Measurements from ENCODE around the gene OTUD3. TPM values are rescaled to one million over a fixed set of nuclear protein-coding genes. Genes with fewer than 3 reads are reported as not detected.
"Not testable (repeated sequence)": the region's sequence is repeated elsewhere in the genome, so short reads cannot be mapped to it uniquely, and the experiment has no call there.

The OTUD3 gene
- total RNA-seq, 1 donor from 2014 or later: 4.2 TPM

GRCh38 chr1:19923137-19923952 lies 41.1 kb downstream of the OTUD3 start, which contains the start of gene PLA2G2E:
PLA2G2E (minus strand) TSS chr1:19923617; CDS start chr1:19923559, 58 bp downstream.
- H3K4me3 ChIP-seq (ENCODE audit: low read length in 3 of 3): no peak within 1 kb of the TSS
- no peaks in the 10 kb centered on the region for H3K9me3 ChIP-seq (ENCODE audit: control insufficient read depth in 3 of 3, low read length in 3 of 3)
- H3K4me1 ChIP-seq (ENCODE audit: control insufficient read depth in 3 of 3, insufficient read depth in 3 of 3, low read length in 3 of 3): peaks cover 0 to 2% (median 0%) of the 10 kb centered on the region in 3 donors
- H3K27me3 ChIP-seq (ENCODE audit: control insufficient read depth in 3 of 3, insufficient read depth in 3 of 3, low read length in 3 of 3): peaks cover 0 to 25% (median 10%) of the 10 kb centered on the region in 3 donors
- no peaks in the 10 kb centered on the region for H3K36me3 ChIP-seq (ENCODE audit: control insufficient read depth in 3 of 3, insufficient read depth in 3 of 3, low read length in 3 of 3)
- no peak within 1 kb of the TSS for H3K27ac ChIP-seq (ENCODE audit: low read depth, low read length)
- no peak within 1 kb of the TSS for H3K9ac ChIP-seq (ENCODE audit: low read depth in 1 of 3, low read length in 3 of 3)

- H3K4me3 ChIP-seq (ENCODE audit: low read length in 3 of 3): no peak overlapping the region
- H3K4me1 ChIP-seq (ENCODE audit: control insufficient read depth in 3 of 3, insufficient read depth in 3 of 3, low read length in 3 of 3): no peaks in the 10 kb centered on the region
- H3K27ac ChIP-seq (ENCODE audit: low read depth, low read length): no peak overlapping the region
- H3K9me3 ChIP-seq (ENCODE audit: control insufficient read depth in 3 of 3, low read length in 3 of 3): no peaks in the 10 kb centered on the region
- no peak overlapping the region for H3K9ac ChIP-seq (ENCODE audit: low read depth in 1 of 3, low read length in 3 of 3)
- no peaks in the 10 kb centered on the region for H3K36me3 ChIP-seq (ENCODE audit: control insufficient read depth in 3 of 3, insufficient read depth in 3 of 3, low read length in 3 of 3)
- H3K27me3 ChIP-seq (ENCODE audit: control insufficient read depth in 3 of 3, insufficient read depth in 3 of 3, low read length in 3 of 3): peaks cover 0 to 25% (median 10%) of the 10 kb centered on the region in 3 donors
Measured at GRCh38 chr1:19923953-19924346, 41.8 kb downstream of the OTUD3 start.

- Histone ChIP-seq H3K36me3 (ENCODE audit: control insufficient read depth in 3 of 3, insufficient read depth in 3 of 3, low read length in 3 of 3) (no peaks in the 10 kb centered on the region), H3K27me3 (ENCODE audit: control insufficient read depth in 3 of 3, insufficient read depth in 3 of 3, low read length in 3 of 3) (peaks cover 0 to 25% (median 10%) of the 10 kb centered on the region in 3 donors), H3K4me1 (ENCODE audit: control insufficient read depth in 3 of 3, insufficient read depth in 3 of 3, low read length in 3 of 3) (no peaks in the 10 kb centered on the region), H3K9ac (ENCODE audit: low read depth in 1 of 3, low read length in 3 of 3) (no peak overlapping the region), H3K27ac (ENCODE audit: low read depth, low read length) (no peak overlapping the region), H3K4me3 (ENCODE audit: low read length in 3 of 3) (no peak overlapping the region), H3K9me3 (ENCODE audit: control insufficient read depth in 3 of 3, low read length in 3 of 3) (no peaks in the 10 kb centered on the region)
Measured at GRCh38 chr1:19925342-19926070, 43.3 kb downstream of the OTUD3 start.

GRCh38 chr1:19926296-19927129 lies 44.3 kb downstream of the OTUD3 start:
- Histone ChIP-seq H3K9ac (ENCODE audit: low read depth in 1 of 3, low read length in 3 of 3) (no peak overlapping the region), H3K4me1 (ENCODE audit: control insufficient read depth in 3 of 3, insufficient read depth in 3 of 3, low read length in 3 of 3) (no peaks in the 10 kb centered on the region), H3K36me3 (ENCODE audit: control insufficient read depth in 3 of 3, insufficient read depth in 3 of 3, low read length in 3 of 3) (no peaks in the 10 kb centered on the region), H3K27ac (ENCODE audit: low read depth, low read length) (no peak overlapping the region), H3K4me3 (ENCODE audit: low read length in 3 of 3) (no peak overlapping the region), H3K9me3 (ENCODE audit: control insufficient read depth in 3 of 3, low read length in 3 of 3) (peaks cover 0 to 6% (median 4%) of the 10 kb centered on the region in 3 donors), H3K27me3 (ENCODE audit: control insufficient read depth in 3 of 3, insufficient read depth in 3 of 3, low read length in 3 of 3) (peaks cover 0 to 25% (median 13%) of the 10 kb centered on the region in 3 donors)

- not testable (repeated sequence) for H3K4me1 ChIP-seq (ENCODE audit: control insufficient read depth in 3 of 3, insufficient read depth in 3 of 3, low read length in 3 of 3); H3K36me3 ChIP-seq (ENCODE audit: control insufficient read depth in 3 of 3, insufficient read depth in 3 of 3, low read length in 3 of 3); H3K9ac ChIP-seq (ENCODE audit: low read depth in 1 of 3, low read length in 3 of 3); H3K4me3 ChIP-seq (ENCODE audit: low read length in 3 of 3); H3K27ac ChIP-seq (ENCODE audit: low read depth, low read length); H3K9me3 ChIP-seq (ENCODE audit: control insufficient read depth in 3 of 3, low read length in 3 of 3)
- peaks cover 0 to 21% (median 13%) of the 10 kb centered on the region in 3 donors for H3K27me3 ChIP-seq (ENCODE audit: control insufficient read depth in 3 of 3, insufficient read depth in 3 of 3, low read length in 3 of 3)
Measured at GRCh38 chr1:19927130-19927421, 44.9 kb downstream of the OTUD3 start.

GRCh38 chr1:19932866-19933265 lies 50.7 kb downstream of the OTUD3 start:
- H3K4me3 ChIP-seq (ENCODE audit: low read length in 3 of 3): no peak overlapping the region
- no peaks in the 10 kb centered on the region for H3K4me1 ChIP-seq (ENCODE audit: control insufficient read depth in 3 of 3, insufficient read depth in 3 of 3, low read length in 3 of 3)
- no peaks in the 10 kb centered on the region for H3K36me3 ChIP-seq (ENCODE audit: control insufficient read depth in 3 of 3, insufficient read depth in 3 of 3, low read length in 3 of 3)
- H3K9me3 ChIP-seq (ENCODE audit: control insufficient read depth in 3 of 3, low read length in 3 of 3): peaks cover 0 to 10% (median 6%) of the 10 kb centered on the region in 3 donors
- H3K27ac ChIP-seq (ENCODE audit: low read depth, low read length): no peak overlapping the region
- H3K9ac ChIP-seq (ENCODE audit: low read depth in 1 of 3, low read length in 3 of 3): no peak overlapping the region
- peaks cover 0 to 3% (median 0%) of the 10 kb centered on the region in 3 donors for H3K27me3 ChIP-seq (ENCODE audit: control insufficient read depth in 3 of 3, insufficient read depth in 3 of 3, low read length in 3 of 3)

- H3K27ac ChIP-seq (ENCODE audit: low read depth, low read length): no peak overlapping the region
- H3K36me3 ChIP-seq (ENCODE audit: control insufficient read depth in 3 of 3, insufficient read depth in 3 of 3, low read length in 3 of 3): no peaks in the 10 kb centered on the region
- no peak overlapping the region for H3K4me3 ChIP-seq (ENCODE audit: low read length in 3 of 3)
- no peaks in the 10 kb centered on the region for H3K4me1 ChIP-seq (ENCODE audit: control insufficient read depth in 3 of 3, insufficient read depth in 3 of 3, low read length in 3 of 3)
- no peak overlapping the region for H3K9ac ChIP-seq (ENCODE audit: low read depth in 1 of 3, low read length in 3 of 3)
- peaks cover 0 to 3% (median 0%) of the 10 kb centered on the region in 3 donors for H3K27me3 ChIP-seq (ENCODE audit: control insufficient read depth in 3 of 3, insufficient read depth in 3 of 3, low read length in 3 of 3)
- peaks cover 0 to 10% (median 6%) of the 10 kb centered on the region in 3 donors for H3K9me3 ChIP-seq (ENCODE audit: control insufficient read depth in 3 of 3, low read length in 3 of 3)
Measured at GRCh38 chr1:19934336-19934735, 52.1 kb downstream of the OTUD3 start.

- H3K9me3 ChIP-seq (ENCODE audit: control insufficient read depth in 3 of 3, low read length in 3 of 3): peaks cover 0 to 5% (median 3%) of the 10 kb centered on the region in 3 donors
- no peak overlapping the region for H3K4me3 ChIP-seq (ENCODE audit: low read length in 3 of 3)
- H3K27ac ChIP-seq (ENCODE audit: low read depth, low read length): no peak overlapping the region
- no peak overlapping the region for H3K9ac ChIP-seq (ENCODE audit: low read depth in 1 of 3, low read length in 3 of 3)
- H3K36me3 ChIP-seq (ENCODE audit: control insufficient read depth in 3 of 3, insufficient read depth in 3 of 3, low read length in 3 of 3): no peaks in the 10 kb centered on the region
- H3K4me1 ChIP-seq (ENCODE audit: control insufficient read depth in 3 of 3, insufficient read depth in 3 of 3, low read length in 3 of 3): no peaks in the 10 kb centered on the region
- peaks cover 0 to 3% (median 0%) of the 10 kb centered on the region in 3 donors for H3K27me3 ChIP-seq (ENCODE audit: control insufficient read depth in 3 of 3, insufficient read depth in 3 of 3, low read length in 3 of 3)
Measured at GRCh38 chr1:19936061-19936750, 54.0 kb downstream of the OTUD3 start.

GRCh38 chr1:19938472-19938871 lies 56.3 kb downstream of the OTUD3 start:
- Histone ChIP-seq H3K9me3 (ENCODE audit: control insufficient read depth in 3 of 3, low read length in 3 of 3) (peaks cover 0 to 2% (median 0%) of the 10 kb centered on the region in 3 donors), H3K9ac (ENCODE audit: low read depth in 1 of 3, low read length in 3 of 3) (no peak overlapping the region)

More at GRCh38 chr1:19938472-19938871, 56.3 kb downstream of the OTUD3 start:
- Histone ChIP-seq H3K27me3 (ENCODE audit: control insufficient read depth in 3 of 3, insufficient read depth in 3 of 3, low read length in 3 of 3) (no peaks in the 10 kb centered on the region), H3K36me3 (ENCODE audit: control insufficient read depth in 3 of 3, insufficient read depth in 3 of 3, low read length in 3 of 3) (no peaks in the 10 kb centered on the region), H3K4me1 (ENCODE audit: control insufficient read depth in 3 of 3, insufficient read depth in 3 of 3, low read length in 3 of 3) (no peaks in the 10 kb centered on the region), H3K4me3 (ENCODE audit: low read length in 3 of 3) (no peak overlapping the region), H3K27ac (ENCODE audit: low read depth, low read length) (no peak overlapping the region)

Measured in skeletal muscle tissue (tissue), 4 donors.